Suprapubic skin (tissue), 4 donors: Measurements from ENCODE around the gene PSENEN. TPM values are rescaled to one million over a fixed set of nuclear protein-coding genes. Genes with fewer than 3 reads are reported as not detected.

Experiments
- DNase-seq, 2 donors: peaks; one replicate each; pipeline ENCODE4 v3.0.0-alpha.2; 2019; ENCODE audit warnings: low spot score in 2 of 2
- H3K27ac ChIP-seq: fragments of 200-600 bp; sonication (generic); one replicate; pipeline ENCODE4 v1.5.1; 2019
- H3K27me3 ChIP-seq: fragments of 200-600 bp; sonication (generic); one replicate; pipeline ENCODE4 v1.5.1; 2019
- H3K36me3 ChIP-seq: fragments of 200-600 bp; sonication (generic); one replicate; pipeline ENCODE4 v1.5.1; 2019
- H3K4me1 ChIP-seq: fragments of 200-600 bp; sonication (generic); one replicate; pipeline ENCODE4 v1.5.1; 2019
- H3K4me3 ChIP-seq: fragments of 200-600 bp; sonication (generic); one replicate; pipeline ENCODE4 v1.5.1; 2019; ENCODE audit warnings: mild to moderate bottlenecking
- H3K9me3 ChIP-seq: fragments of 200-600 bp; sonication (generic); one replicate; pipeline ENCODE4 v1.5.1; 2019
- CTCF ChIP-seq, 2 donors: fragments of 200-600 bp in 1 of 2; fragments of 450-650 bp in 1 of 2; sonication (generic) in 1 of 2; IDR thresholded peaks; one replicate each; pipeline ENCODE4 v1.5.1; 2016 to 2019; ENCODE audit warnings: antibody characterized with exemption in 2 of 2, mild to moderate bottlenecking in 1 of 2, moderate library complexity in 1 of 2
- EP300 ChIP-seq: sonication (generic); formaldehyde crosslinking; IDR thresholded peaks from one replicate; pipeline ENCODE4 v1.6.1; 2017; ENCODE audit warnings: antibody characterized with exemption
- POLR2A ChIP-seq, 2 donors: fragments of 450-650 bp; IDR thresholded peaks; one replicate each; pipeline ENCODE4 v1.6.1; 2017; ENCODE audit warnings: antibody characterized with exemption in 2 of 2, mild to moderate bottlenecking in 2 of 2, moderate library complexity in 2 of 2
- POLR2AphosphoS5 ChIP-seq, 3 donors: sonication (generic); formaldehyde crosslinking; IDR thresholded peaks; one replicate each; pipeline ENCODE4 v1.6.1; 2017; ENCODE audit warnings: antibody characterized with exemption in 3 of 3
- WGBS: methylation state at CpG from one replicate; pipeline ENCODE4 v1.1.5; 2018; 5-methylcytosine and 5-hydroxymethylcytosine counted together
- total RNA-seq, 4 donors: library from RNA; depleted of rRNA; stranded (reverse); fragments of >200 nt; gene quantifications; one replicate each; pipeline ENCODE4 v1.1.0, GENCODE V29; 2016

PSENEN gene
- total RNA-seq, 4 donors from 2014 or later = 27.1 to 57.2 (median 42.4) TPM

GRCh38 chr19:35724560-35724959 is 20.9 kb upstream of the PSENEN start:
- Histone ChIP-seq H3K4me3 (no peak overlapping the region), H3K9me3 (no peaks in the 10 kb centered on the region), H3K4me1 (peaks cover 5% of the 10 kb centered on the region), H3K27me3 (no peaks in the 10 kb centered on the region), H3K36me3 (peaks cover 92% of the 10 kb centered on the region), H3K27ac (no peak overlapping the region)
- 98% methylated on average over 12 of the region's 12 CpGs for WGBS
- DNase-seq = no peak
- TF ChIP-seq POLR2AphosphoS5 (IDR thresholded peaks at IDR 0.05) = no peak
- TF ChIP-seq POLR2A (IDR thresholded peaks at IDR 0.05) = no peak

- H3K27me3 ChIP-seq = no peaks in the 10 kb centered on the region
- H3K4me3 ChIP-seq = no peak overlapping the region
- H3K27ac ChIP-seq = no peak overlapping the region
- no peaks in the 10 kb centered on the region for H3K9me3 ChIP-seq
- no peak for TF ChIP-seq EP300
- no peak for TF ChIP-seq POLR2A (IDR thresholded peaks at IDR 0.05)
- TF ChIP-seq CTCF (IDR thresholded peaks at IDR 0.05) = no peak
- no peak for TF ChIP-seq POLR2AphosphoS5 (IDR thresholded peaks at IDR 0.05)
- H3K4me1 ChIP-seq = no peaks in the 10 kb centered on the region
- WGBS = 94% methylated on average over 22 of the region's 23 CpGs
- DNase-seq = no peak
- H3K36me3 ChIP-seq = peaks cover 99% of the 10 kb centered on the region
Measured at GRCh38 chr19:35725216-35725861, 20.1 kb upstream of the PSENEN start.

- DNase-seq = no peak
- WGBS = 95% methylated on average over 10 of the region's 25 CpGs
- TF ChIP-seq EP300 (no peak), POLR2AphosphoS5 (IDR thresholded peaks at IDR 0.05) (no peak), CTCF (IDR thresholded peaks at IDR 0.05) (no peak), POLR2A (IDR thresholded peaks at IDR 0.05) (no peak)
- no peak overlapping the region for H3K27ac ChIP-seq
- peaks cover 100% of the 10 kb centered on the region for H3K36me3 ChIP-seq
- H3K4me1 ChIP-seq = peaks cover 13% of the 10 kb centered on the region
- H3K27me3 ChIP-seq = no peaks in the 10 kb centered on the region
- H3K9me3 ChIP-seq = no peaks in the 10 kb centered on the region
- H3K4me3 ChIP-seq = no peak overlapping the region
Measured at GRCh38 chr19:35727053-35727955, 18.1 kb upstream of the PSENEN start.

GRCh38 chr19:35727956-35728706 is 17.3 kb upstream of the PSENEN start:
- H3K27ac ChIP-seq = no peak overlapping the region
- peaks cover 15% of the 10 kb centered on the region for H3K4me1 ChIP-seq
- no peaks in the 10 kb centered on the region for H3K9me3 ChIP-seq
- peaks cover 99% of the 10 kb centered on the region for H3K36me3 ChIP-seq
- no peak for DNase-seq
- TF ChIP-seq EP300 (no peak), POLR2AphosphoS5 (IDR thresholded peaks at IDR 0.05) (no peak), CTCF (IDR thresholded peaks at IDR 0.05) (no peak), POLR2A (IDR thresholded peaks at IDR 0.05) (no peak)
- no peak overlapping the region for H3K4me3 ChIP-seq
- WGBS = 95% methylated on average over 18 of the region's 19 CpGs
- H3K27me3 ChIP-seq = no peaks in the 10 kb centered on the region

GRCh38 chr19:35729021-35729420 is 16.4 kb upstream of the PSENEN start:
- H3K27ac ChIP-seq = no peak overlapping the region
- no peak overlapping the region for H3K4me3 ChIP-seq
- no peak for DNase-seq
- H3K36me3 ChIP-seq = peaks cover 99% of the 10 kb centered on the region
- 95% methylated on average over 6 of the region's 18 CpGs for WGBS
- peaks cover 15% of the 10 kb centered on the region for H3K4me1 ChIP-seq
- H3K27me3 ChIP-seq = no peaks in the 10 kb centered on the region
- no peak for TF ChIP-seq EP300
- TF ChIP-seq CTCF (IDR thresholded peaks at IDR 0.05) = no peak
- no peak for TF ChIP-seq POLR2AphosphoS5 (IDR thresholded peaks at IDR 0.05)
- no peak for TF ChIP-seq POLR2A (IDR thresholded peaks at IDR 0.05)
- no peaks in the 10 kb centered on the region for H3K9me3 ChIP-seq
